ENCODE results near the gene CDKAL1.
"Not testable (repeated sequence)": the region's sequence is repeated elsewhere in the genome, so short reads cannot be mapped to it uniquely, and the experiment has no call there.

CDKAL1 gene

DNA sequence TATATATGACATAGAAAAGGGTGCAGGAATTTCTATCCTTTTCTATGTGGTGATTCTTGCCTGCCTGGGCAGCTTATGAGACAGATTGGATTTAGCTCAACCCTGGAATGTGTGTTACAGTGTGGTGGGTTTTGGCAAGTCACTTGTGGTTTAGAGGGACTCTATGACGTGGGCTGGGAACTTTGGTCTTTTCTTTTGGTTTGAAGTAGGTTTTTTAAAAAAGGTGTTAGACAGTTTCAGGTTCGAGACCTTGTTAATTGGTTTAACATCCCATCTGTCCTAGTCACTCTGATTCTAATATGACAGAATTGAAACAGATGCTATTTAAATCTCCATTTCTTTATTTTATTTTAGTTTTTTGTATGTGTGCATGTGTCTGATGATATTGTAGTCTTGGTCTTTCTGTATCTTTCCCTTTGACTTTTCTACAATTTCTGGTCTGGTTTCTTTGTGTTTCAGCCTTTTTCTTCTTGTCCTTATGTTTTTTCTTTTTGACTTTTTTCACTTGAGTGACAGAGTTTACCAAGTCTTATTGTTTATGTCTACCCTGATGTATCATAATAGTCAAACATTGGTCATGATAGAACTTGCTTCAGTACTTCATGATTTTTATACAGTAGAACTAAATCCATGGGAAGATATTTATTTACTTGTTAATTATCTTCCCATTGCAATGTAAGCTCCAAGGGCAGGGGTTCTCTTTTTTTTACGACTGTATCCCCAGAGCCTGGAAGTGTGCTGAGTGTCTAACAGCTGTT lies 174.3 kb downstream of the CDKAL1 start:
- DNase-seq (ENCODE audit: low spot score): no peak

DNA sequence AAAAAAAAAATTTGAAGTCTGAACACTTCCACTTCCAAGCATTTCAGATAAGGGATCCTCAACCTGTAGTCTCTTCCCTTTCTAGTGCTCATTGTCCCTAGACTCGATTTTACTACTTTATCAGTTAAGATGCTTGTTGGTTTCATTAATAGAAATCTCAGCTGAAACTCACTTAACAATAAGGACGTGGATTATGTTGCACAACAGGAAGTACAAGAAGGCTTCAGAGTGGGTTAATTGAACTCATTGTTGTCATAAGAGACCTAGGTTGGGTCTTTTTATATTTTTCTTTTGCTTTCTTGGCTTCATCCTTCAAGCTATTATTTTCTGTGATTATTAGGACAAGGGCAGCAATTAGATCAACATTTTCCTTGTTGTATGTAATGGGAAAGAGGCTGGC lies 175.2 kb downstream of the CDKAL1 start:
- no peak for DNase-seq (ENCODE audit: low spot score)

DNA sequence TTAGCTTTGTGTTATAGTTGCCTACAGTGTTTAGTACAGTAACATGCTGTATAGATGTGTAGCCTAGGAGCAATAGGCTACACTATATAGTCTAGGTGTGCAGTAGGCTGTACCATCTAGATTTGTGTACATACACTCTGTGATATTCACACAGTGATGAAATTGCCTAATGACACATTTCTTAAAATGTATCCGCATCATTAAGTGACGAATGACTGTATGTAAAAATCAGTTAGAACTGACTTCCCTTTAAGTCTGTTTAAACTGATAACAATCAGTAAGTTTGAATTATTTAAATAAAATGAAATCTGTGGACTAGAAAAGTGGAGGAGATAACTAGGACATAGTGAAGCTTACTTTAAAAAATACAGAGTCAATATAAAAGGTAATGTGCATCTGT lies 176.1 kb downstream of the CDKAL1 start:
- DNase-seq (ENCODE audit: low spot score): no peak

DNA sequence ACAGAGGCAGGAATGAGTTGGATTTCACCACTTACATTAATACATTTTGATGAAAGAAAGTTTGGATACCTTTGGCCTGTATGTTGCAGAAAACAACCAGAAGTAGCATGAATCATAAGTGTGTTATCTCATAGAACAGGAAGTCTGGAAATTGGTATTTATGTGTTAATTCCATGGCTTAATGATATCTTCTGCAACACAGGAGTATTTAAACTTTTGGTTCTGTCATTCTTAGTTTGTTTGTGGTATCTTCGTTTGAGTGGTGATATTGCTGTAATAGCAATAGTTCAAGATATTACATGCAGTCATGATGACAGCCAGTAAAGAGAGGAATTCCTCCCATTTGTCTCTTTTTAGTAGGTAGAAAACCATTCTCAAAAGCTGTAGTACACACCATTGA lies 177.3 kb downstream of the CDKAL1 start:
- no peak for DNase-seq (ENCODE audit: low spot score)

DNA sequence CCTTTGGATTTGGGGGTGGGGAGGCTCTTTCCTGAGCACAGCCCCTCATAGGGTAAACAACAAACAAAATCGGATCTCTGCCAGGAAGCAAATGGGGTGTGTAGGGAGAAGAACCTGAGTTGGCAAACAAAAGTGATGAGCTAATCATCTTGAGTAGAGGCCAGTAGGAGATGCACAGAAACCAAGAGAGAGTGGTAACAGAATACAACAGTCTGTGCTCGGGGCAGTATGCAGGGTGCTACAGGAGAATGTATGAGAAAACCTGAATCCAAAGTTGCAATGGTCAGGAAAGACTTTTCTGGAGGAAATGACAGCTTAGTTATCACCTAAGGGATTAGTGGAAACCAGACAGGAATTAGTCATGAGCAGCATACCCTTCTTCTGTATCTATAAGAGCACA lies 177.8 kb downstream of the CDKAL1 start:
- no peak for DNase-seq (ENCODE audit: low spot score)

DNA sequence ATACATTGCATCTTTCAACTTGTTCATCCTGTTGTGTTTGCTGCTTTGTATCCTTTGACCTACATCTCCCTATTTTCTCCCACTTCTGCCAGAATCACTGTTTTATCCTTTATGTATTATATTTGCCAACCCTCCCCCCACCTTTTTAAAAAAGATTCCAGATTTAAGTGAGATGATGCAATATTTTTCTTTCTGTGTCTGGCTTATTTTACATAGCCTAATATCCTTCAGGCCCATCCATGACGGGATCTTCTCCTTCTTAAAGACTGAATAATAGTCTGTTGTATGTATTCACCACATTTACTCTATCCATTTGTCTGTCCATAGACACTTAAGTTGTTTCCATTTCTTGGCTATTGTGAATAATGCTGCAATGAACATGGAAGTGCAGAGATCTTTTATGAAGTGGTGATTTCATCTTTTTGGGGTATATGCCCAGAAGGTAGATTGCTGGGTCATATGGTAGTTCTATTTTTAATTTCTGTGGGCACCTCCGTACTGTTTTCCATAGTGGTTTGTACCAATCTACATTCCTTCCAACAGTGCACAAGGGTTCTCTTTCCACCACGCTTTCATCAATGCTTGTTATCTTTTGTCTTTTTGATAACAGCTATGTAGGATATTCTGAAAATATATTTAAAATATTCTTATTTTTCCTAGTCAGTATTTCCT lies 181.0 kb downstream of the CDKAL1 start:
- no peak for DNase-seq (ENCODE audit: low spot score)

DNA sequence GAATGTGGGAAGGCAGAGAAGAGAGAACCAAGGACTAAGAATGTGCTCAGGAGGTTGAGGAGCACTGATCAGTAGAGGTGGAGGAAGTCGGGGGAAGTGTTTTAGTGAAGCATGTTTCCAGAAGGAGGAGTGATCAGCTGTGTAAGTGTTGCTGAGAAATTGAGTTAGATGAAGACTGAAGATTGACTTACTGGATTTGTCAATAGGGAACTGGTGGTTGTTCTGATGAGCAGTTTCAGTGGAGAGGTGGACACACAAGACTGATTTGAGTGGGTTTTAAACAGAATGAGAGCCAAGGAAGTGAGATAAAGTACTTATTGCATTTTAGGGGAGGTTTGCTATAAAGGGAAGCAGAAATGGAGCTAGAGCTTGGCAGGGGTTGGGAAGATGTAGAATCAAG lies 182.6 kb downstream of the CDKAL1 start:
- no peak for DNase-seq (ENCODE audit: low spot score)

DNA sequence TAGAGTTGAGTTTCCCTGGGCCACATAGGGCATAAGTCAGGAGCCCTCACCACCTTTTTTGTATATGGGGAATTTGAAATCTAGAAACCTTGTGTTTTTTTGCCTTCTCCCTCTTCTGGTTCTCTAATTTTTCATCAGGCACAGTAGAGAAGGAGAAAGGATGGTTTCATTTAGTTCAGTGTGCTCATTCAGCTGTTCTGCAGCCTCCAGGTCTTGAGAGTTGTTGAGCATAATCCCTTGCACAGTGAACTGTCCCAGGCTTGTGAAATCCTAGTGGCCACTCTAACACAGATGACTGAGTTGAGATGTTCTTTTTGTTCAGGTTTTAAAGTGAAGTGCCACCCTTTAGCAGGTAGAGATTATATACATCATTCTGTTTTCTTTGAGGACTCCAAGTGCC lies 183.5 kb downstream of the CDKAL1 start:
- DNase-seq (ENCODE audit: low spot score): no peak

DNA sequence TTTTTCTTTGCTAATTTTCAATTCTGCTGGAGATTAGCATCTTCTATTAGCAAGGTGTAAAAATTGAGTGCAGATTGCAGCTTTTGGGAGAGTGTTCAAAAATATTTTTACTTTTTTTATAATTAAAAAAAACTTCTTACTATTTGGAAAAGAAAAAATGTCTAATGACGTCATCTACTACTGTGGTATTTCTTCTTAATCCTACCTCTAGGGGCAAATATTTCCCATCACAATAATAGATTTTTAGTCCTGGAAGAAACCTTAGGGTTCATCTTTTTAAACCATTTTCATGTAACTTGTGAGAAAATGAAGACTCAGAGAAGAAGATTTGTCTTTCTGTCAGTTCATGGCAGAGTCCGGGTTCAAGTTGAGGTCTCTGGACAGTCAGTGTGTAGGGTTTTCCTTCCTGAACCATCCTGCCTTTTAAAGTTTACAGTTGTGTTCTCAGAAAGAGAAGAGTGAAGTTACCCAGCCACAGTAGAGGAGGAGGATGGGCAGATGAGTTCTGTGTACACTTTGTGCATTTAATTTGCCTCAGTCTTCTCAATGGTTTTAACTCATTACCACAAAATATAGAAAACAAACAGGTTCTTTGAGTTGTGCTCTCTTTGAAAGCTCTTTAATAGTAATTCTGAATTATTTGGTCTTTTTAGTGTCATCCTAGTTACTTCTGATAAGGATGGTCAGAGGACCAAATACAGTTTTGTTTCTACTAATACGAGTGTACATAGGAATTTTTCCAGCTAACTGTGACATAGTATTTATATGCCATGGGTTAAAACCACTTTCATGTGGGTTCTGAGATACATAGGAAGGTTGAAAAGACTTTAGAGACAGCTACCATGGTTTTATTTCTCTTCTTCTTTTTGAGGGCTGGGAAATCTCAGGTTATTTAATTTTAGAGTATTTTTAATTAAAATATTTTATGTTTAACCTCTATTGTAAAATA lies 184.7 kb downstream of the CDKAL1 start:
- DNase-seq (ENCODE audit: low spot score): no peak

DNA sequence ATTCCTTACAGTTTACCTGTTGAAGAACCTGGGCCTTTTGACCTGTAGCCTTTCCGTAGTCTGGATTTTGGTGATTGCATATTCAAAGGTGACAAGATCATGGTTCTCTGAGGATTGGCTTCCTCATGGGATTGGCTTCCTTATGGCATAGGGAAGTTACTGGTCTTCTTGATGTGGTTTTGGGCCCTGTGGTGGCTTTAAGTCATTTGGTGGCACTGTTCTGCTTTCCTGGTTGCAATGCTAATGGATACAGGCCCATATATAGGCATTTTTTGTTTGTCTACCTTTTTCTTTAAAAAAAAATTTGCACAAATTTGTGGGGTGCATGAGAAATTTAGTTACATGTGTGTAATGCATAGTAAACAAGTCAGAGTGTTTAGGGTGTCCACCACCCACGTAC lies 185.7 kb downstream of the CDKAL1 start:
- DNase-seq (ENCODE audit: low spot score): no peak

DNA sequence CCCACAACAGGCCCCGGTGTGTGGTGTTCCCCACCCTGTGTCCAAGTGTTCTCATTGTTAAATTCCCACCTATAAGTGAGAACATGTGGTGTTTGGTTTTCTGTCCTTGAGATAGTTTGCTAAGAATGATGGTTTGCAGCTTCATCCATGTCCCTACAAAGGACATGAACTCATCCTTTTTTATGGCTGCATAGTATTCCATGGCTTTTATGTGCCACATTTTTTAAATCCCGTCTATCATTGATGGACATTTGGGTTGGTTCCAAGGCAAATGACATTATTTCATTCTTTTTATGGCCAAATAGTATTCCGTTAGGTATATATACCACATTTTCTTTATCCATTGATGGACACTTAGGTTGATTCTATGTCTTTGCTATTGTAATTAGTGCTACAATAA lies 186.9 kb downstream of the CDKAL1 start:
- DNase-seq (ENCODE audit: low spot score): not testable (repeated sequence)

DNA sequence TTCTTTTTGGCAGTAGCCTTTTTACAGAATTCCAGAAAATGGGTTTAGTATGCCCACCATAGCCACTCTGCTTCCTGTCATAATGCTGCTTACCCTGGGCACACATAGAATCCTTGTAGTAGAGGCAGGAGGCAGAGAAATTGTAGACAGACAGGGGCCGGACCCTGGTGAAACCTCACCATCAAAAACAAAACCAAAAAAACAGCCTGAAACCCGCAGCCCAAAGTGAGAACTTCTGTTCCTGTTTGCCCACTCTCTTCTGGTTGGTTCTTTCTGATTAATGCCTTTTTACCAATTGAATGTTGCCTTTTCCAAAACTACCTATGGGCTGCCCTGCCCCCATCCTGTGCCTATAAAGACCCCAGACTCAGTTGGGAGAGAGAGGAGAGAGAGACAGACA lies 188.2 kb downstream of the CDKAL1 start:
- DNase-seq (ENCODE audit: low spot score): no peak

DNA sequence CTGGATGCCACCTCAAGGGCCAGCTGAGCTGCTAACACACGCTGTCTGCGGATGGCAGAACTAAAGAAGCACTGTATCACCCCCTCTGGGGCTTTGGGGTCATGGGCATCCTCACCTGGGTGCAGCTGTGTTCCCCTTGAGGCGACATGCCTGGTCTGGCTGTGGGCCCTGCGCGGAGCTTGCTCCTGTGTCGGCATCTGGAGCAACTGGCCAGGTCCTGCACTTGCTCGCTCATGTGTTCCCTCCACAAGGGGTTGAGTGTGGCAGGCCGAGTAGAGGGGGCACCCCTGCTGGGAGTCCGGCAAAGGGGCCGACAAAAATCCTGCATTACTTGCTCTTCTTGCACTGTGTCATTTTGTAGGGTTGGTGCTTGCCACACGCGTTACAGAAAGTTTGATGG lies 189.0 kb downstream of the CDKAL1 start:
- DNase-seq (ENCODE audit: low spot score): no peak

DNA sequence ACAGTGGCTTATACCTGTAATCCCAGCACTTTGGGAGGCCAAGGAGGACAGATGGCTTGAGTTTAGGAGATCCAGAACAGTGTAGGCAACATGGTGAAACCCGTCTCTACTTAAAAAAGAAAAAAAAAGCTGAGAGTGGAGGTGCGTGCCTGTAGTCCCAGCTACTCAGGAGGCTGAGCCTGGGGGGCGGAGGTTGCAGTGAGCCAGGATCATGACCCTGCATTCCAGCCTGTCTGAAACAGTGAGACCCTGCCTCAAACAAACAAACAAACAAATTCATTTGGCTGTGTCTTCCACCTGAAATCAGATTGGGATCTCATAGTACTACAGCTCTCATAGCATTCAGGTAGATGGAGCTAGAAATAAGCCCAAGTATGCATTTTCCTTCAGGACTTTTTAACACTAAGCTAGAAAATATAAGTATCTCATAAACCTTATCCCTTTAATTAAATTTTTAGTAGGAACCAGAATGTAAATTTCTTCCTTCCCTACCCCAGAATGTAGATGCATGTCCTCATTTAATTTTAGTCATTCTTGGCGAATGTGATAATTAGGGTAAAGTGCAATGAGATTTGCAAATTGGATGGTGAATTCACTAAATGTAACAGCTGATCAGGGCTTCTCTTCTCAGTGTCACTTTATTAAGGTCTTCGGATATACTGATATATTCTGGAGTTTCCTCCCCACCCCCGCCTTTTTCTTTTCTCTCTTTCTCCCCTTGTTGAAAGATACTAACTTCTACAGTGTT lies 190.4 kb downstream of the CDKAL1 start:
- DNase-seq (ENCODE audit: low spot score): no peak

DNA sequence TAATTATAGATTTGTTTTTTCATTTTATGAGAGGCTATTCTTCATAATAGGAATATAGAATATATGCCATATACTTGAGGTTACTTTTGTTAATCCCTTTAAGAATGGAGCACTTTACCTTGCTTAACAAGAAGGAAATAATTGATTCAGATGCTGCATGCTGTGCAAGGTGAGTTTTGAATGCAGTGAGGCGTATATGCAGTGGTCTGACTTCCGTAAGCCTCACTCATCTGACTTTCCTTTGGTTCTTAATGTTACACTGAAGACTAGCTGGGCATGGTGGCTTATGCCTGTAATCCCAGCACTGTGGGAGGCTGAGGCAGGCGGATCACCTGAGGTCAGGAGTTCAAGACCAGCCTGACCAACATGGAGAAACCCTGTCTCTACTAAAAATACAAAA lies 191.0 kb downstream of the CDKAL1 start:
- DNase-seq (ENCODE audit: low spot score): not testable (repeated sequence)

DNA sequence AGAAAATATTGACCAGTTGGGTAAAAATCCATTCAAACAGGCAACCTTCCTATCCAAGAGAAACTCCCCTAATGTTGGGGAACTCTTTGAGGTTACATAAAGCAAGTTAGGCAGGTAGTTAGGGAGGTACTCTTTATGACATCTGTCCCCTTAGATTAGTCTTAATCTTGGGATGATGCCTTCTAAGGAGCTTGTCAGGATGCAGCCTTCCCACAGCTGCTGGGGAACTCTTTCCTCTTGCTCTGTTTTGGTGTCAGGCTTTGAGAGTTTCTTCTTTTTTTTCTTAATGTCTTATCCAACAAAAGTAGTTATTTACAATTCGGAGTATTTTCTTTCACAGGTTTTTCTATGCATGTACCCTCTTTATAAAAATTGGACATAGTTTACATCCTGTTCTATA lies 194.8 kb downstream of the CDKAL1 start:
- DNase-seq (ENCODE audit: low spot score): no peak

DNA sequence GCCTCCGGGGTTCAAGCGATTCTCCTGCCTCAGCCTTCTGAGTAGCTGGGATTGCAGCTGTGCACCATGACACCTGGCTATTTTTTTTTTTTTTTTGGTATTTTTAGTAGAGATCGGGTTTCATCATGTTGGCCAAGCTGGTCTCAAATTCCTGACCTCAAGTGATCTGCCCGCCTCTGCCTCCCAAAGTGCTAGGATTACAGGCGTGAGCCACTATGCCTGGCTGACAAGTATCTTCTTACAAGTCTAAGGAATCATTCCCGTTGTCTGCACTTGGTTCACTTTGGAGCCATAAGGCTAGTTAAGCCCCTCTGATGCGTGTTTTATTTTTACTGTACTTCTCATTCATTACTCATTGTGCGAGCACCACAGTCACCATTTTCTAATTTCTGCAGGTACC lies 198.1 kb downstream of the CDKAL1 start:
- DNase-seq (ENCODE audit: low spot score): not testable (repeated sequence)

DNA sequence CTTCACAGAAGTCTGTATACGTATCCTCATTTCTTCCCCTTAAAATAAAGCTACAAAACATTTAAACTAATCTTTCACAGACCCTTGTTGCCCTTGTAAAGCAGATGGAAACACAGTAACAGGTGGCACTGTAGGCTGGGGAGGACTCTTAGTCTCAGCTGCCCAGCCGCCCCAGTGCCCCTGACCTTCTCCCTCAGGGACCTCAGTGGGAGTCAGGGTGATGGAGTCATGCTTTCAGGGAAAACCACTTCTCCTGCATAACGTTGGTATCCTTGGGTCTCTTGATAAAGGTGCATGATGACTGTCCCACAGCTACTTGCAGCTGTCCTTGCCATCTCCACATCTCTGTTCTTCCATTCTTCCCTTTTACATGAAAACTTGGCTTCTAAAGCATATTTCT lies 198.6 kb downstream of the CDKAL1 start:
- DNase-seq (ENCODE audit: low spot score): no peak

DNA sequence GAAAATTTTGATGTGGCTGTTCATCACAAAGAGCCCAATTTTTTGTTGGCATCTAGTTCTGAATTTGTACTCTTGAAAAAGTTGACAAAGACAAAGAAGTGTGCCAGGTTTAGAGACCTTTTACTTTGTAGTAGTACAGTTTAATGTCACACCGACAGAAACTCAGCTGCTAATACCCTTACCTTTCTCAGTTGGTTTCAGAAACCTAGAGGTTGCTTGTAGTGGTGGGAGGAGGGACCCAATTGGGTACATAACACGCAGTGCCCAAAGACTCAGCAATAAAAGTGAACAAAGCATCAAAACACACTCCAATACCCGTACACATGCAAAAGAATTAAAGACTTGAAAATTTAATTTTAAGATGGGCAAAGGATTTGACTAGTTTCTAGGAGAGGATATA lies 203.7 kb downstream of the CDKAL1 start:
- DNase-seq (ENCODE audit: low spot score): no peak

DNA sequence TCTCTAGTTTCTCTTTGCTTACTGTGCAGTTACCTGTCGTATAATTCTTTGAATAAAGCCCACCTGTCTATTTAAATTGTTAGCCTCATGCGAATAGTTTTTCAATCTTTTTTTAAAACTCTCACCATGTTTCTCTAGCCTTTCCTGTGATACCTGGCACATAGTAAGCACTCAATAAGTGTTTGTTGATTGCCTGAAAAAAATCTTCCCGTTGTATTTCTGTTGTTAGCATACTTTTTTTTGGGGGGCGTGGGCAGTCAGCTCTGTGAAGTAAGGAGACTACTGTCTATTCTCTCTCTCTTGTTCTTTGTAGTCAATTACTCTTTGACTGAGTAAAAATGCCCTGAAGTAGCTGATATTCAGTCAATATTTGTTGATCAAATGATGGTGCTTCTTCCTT lies 205.8 kb downstream of the CDKAL1 start:
- DNase-seq (ENCODE audit: low spot score): no peak

DNA sequence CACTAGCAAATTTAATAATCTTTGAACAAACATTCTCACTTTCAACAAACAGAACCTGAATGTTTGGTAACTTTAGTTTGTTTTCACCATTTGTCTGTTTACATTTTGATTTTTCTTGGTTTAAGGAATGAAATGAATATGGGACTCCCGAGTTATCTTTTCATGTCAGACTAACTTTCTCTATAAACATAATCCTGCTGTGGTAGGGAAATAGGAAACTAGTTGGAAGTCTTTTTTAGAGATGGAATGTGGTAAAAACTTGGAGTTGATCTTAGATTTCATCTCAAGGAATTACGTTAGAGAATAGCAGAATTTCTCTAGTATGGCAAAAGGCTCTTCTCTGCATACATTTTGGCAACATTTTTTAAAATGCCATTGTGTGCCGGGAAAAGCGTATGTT lies 206.5 kb downstream of the CDKAL1 start:
- DNase-seq (ENCODE audit: low spot score): no peak

DNA sequence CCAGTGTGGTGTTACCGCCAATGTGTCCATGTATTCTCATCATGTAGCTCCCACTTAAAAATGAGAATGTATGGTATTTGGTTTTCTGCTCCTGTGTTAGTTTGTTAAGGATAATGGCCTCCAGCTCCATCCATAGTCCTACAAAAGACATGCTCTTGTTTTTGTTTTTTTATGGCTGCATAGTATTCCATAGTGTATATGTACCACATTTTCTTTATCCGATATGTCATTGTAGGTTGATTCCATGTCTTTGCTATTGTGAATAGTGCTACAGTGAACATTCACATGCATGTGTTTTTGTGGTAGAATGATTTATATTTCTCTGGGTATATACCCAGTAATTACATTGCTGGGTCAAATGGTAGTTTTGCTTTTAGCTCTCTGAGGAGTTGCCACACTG lies 207.2 kb downstream of the CDKAL1 start:
- DNase-seq (ENCODE audit: low spot score): no peak

All from CD4-positive, alpha-beta T cell treated with Interleukin-2 at 100 ng/mL for 4 hours (primary cell).